IMR-90 (cell line): ENCODE results near the gene GTF3C1. TPM values are rescaled to one million over a fixed set of nuclear protein-coding genes. Genes with fewer than 3 reads are reported as not detected.
"Not testable (repeated sequence)": the region's sequence is repeated elsewhere in the genome, so short reads cannot be mapped to it uniquely, and the experiment has no call there.

ENCODE experiments used
- ATAC-seq: fragments of 200-7000 bp; cut with Tn5 transposase; 2 replicates; pipeline ENCODE4 v1.9.1; 2020; ENCODE audit warnings: low read depth, mild to moderate bottlenecking, moderate library complexity
- BruUV-seq: library from RNA; stranded (reverse); fragments of 400-500 nt; replicated peaks from 2 replicates; lab custom pipeline; 2021; lab: Mats Ljungman, UMichigan
- CTCF ChIA-PET: fragments of 300-600 bp; formaldehyde crosslinking; extraction: SDS; loops from one replicate; lab custom pipeline; 2021; ENCODE audit warnings: antibody characterized with exemption; lab: Yijun Ruan, JAX
- POLR2A ChIA-PET: fragments of 300-600 bp; sonication (Branson Sonifier 250); formaldehyde crosslinking; loops from one replicate; lab custom pipeline; 2022; ENCODE audit warnings: antibody characterized with exemption; ENCODE audit not compliant: unreplicated experiment; lab: Charles Lee
- DNase-seq: peaks from one replicate; pipeline ENCODE4 v3.0.0; 2013
- H2AFZ ChIP-seq: replicated peaks from 2 replicates; pipeline ENCODE3; 2013; ENCODE audit warnings: low read length, mild to moderate bottlenecking; ENCODE audit not compliant: poor library complexity
- H2AK5ac ChIP-seq: 2 replicates; pipeline ENCODE4 v1.6.1; 2013; ENCODE audit warnings: low read depth, low read length, inconsistent platforms
- H2AK9ac ChIP-seq: replicated peaks from 2 replicates; pipeline ENCODE3; 2013; ENCODE audit warnings: mild to moderate bottlenecking, low read depth, low read length, moderate library complexity; ENCODE audit not compliant: poor library complexity
- H2BK120ac ChIP-seq: 2 replicates; pipeline ENCODE4 v1.6.1; 2013; ENCODE audit warnings: low read depth, low read length, inconsistent platforms
- H2BK15ac ChIP-seq: 3 replicates; pipeline ENCODE4 v1.6.1; 2013; ENCODE audit warnings: low read depth, low read length, inconsistent platforms
- H2BK20ac ChIP-seq: 2 replicates; pipeline ENCODE4 v1.6.1; 2013; ENCODE audit warnings: low read depth, mild to moderate bottlenecking, inconsistent platforms, low read length, moderate library complexity
- H2BK5ac ChIP-seq: 2 replicates; pipeline ENCODE4 v1.6.1; 2013; ENCODE audit warnings: mild to moderate bottlenecking, low read depth, low read length, inconsistent platforms; ENCODE audit not compliant: poor library complexity, severe bottlenecking
- H3K14ac ChIP-seq: replicated peaks from 2 replicates; pipeline ENCODE4 v1.6.1; 2013; ENCODE audit warnings: low read depth, low read length, inconsistent platforms
- H3K18ac ChIP-seq: 2 replicates; pipeline ENCODE4 v1.6.1; 2013; ENCODE audit warnings: low read depth, low read length, control low read depth
- H3K23ac ChIP-seq: 2 replicates; pipeline ENCODE4 v1.6.1; 2013; ENCODE audit warnings: low read depth, low read length, inconsistent platforms
- H3K27ac ChIP-seq: 2 replicates; pipeline ENCODE4 v1.5.1; 2013; ENCODE audit warnings: mild to moderate bottlenecking, control low read depth, low read length; ENCODE audit not compliant: insufficient read depth
- H3K27me3 ChIP-seq: 2 replicates; pipeline ENCODE4 v1.6.1; 2013; ENCODE audit warnings: low read length; ENCODE audit not compliant: control insufficient read depth, insufficient read depth
- H3K36me3 ChIP-seq: 2 replicates; pipeline ENCODE4 v1.6.1; 2013; ENCODE audit warnings: low read length, mixed read lengths; ENCODE audit not compliant: control insufficient read depth, insufficient read depth
- H3K4ac ChIP-seq: 2 replicates; pipeline ENCODE4 v1.6.1; 2013; ENCODE audit warnings: low read depth, low read length, inconsistent platforms
- H3K4me1 ChIP-seq: 2 replicates; pipeline ENCODE4 v1.6.1; 2013; ENCODE audit warnings: low read length, mixed read lengths; ENCODE audit not compliant: control insufficient read depth, insufficient read depth
- H3K4me2 ChIP-seq: 2 replicates; pipeline ENCODE4 v1.6.1; 2013; ENCODE audit warnings: low read depth, mild to moderate bottlenecking, control low read depth, low read length, moderate library complexity
- H3K4me3 ChIP-seq: 2 replicates; pipeline ENCODE4 v1.5.1; 2013; ENCODE audit warnings: low read depth, mild to moderate bottlenecking, control low read depth, low read length, moderate library complexity; ENCODE audit not compliant: insufficient read depth
- H3K56ac ChIP-seq: 2 replicates; pipeline ENCODE4 v1.6.1; 2013; ENCODE audit warnings: low read length, inconsistent platforms; ENCODE audit not compliant: insufficient read depth; ENCODE audit errors: extremely low read depth
- H3K79me1 ChIP-seq, 2 experiments: 2 replicates each; pipeline ENCODE4 v1.6.1; 2013; ENCODE audit warnings: low read length in 2 of 2, inconsistent platforms in 1 of 2, low read depth in 1 of 2
- H3K9ac ChIP-seq: 2 replicates; pipeline ENCODE4 v1.6.1; 2013; ENCODE audit warnings: low read depth, low read length, control low read depth
- H3K9me1 ChIP-seq: 2 replicates; pipeline ENCODE4 v1.6.1; 2013; ENCODE audit warnings: low read length, inconsistent platforms; ENCODE audit not compliant: insufficient read depth
- H3K9me3 ChIP-seq: 2 replicates; pipeline ENCODE4 v1.6.1; 2013; ENCODE audit warnings: low read length; ENCODE audit not compliant: control insufficient read depth, insufficient read depth
- H4K20me1 ChIP-seq: 2 replicates; pipeline ENCODE4 v1.6.1; 2013; ENCODE audit warnings: low read length, inconsistent platforms; ENCODE audit not compliant: insufficient read depth
- H4K5ac ChIP-seq: 2 replicates; pipeline ENCODE4 v1.6.1; 2013; ENCODE audit warnings: mild to moderate bottlenecking, low read depth, low read length, control low read depth
- H4K8ac ChIP-seq, 2 experiments: 2 replicates each; pipeline ENCODE4 v1.6.1; 2013; ENCODE audit warnings: low read depth in 2 of 2, low read length in 2 of 2, control low read depth in 1 of 2, inconsistent platforms in 1 of 2
- H4K91ac ChIP-seq: 2 replicates; pipeline ENCODE4 v1.6.1; 2013; ENCODE audit warnings: low read depth, low read length, inconsistent platforms; ENCODE audit not compliant: insufficient read depth
- WGBS, 2 experiments: methylation state at CpG; one replicate each; pipeline versions ENCODE4 v1.1.5 to v1.1.7; 2013; ENCODE audit warnings: missing lambda C conversion rate in 2 of 2; ENCODE audit not compliant: insufficient read length in 1 of 2; ENCODE audit errors: extremely low coverage in 2 of 2; 5-methylcytosine and 5-hydroxymethylcytosine counted together
- dilution Hi-C: fragments of 300-500 bp; cut with HindIII; formaldehyde crosslinking; loops from one replicate; pipeline ENCODE4 v1.14.3; 2018; ENCODE audit warnings: low sequenced_read_pairs; ENCODE audit not compliant: unreplicated experiment
- in situ Hi-C: fragments of 300-500 bp; cut with MboI; formaldehyde crosslinking; loops from 3 replicates; pipeline ENCODE4 v1.14.3; 2019; ENCODE audit warnings: low sequenced_read_pairs, inconsistent platforms, mixed read lengths
- intact Hi-C: fragments of 100-400 bp; cut with micrococcal nuclease; formaldehyde crosslinking; loops from 2 replicates; pipeline ENCODE4 v1.10.0; 2022
- polyA plus RNA-seq, 3 experiments: library from polyadenylated mRNA; depleted of rRNA; stranded (reverse); fragments of >200 nt; gene quantifications; 2 replicates each; pipeline ENCODE4 v1.2.3, GENCODE V29; 2012; ENCODE audit warnings: low replicate concordance in 1 of 3
- total RNA-seq: library from RNA; depleted of rRNA; stranded (reverse); fragments of >200 nt; gene quantifications from 2 replicates; pipeline ENCODE4 v1.2.3, GENCODE V29; 2012

GTF3C1 gene
- total and polyA plus RNA-seq, 2 of the 4 experiments (the other 2 are of a cell fraction): 50.8 to 68.1 TPM

DNA sequence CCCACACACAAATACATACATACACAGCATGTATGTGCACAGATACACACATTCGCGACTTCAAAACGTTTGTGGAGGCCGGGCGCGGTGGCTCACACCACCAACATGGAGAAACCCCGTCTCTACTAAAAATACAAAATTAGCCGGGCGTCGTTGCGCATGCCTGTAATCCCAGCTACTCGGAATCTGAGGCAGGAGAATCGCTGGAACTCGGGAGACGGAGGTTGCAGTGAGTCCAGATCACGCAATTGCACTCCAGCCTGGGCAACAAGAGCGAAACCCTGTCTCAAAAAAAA is 92.2 kb downstream of the GTF3C1 start:
- H3K27ac ChIP-seq, H4K20me1 ChIP-seq, H4K5ac ChIP-seq, H2BK120ac ChIP-seq, H3K23ac ChIP-seq, H3K4me2 ChIP-seq, H3K4ac ChIP-seq, H3K9me3 ChIP-seq, H3K9me1 ChIP-seq, H3K4me3 ChIP-seq, CTCF ChIA-PET, H2BK15ac ChIP-seq, ATAC-seq, H3K14ac ChIP-seq, H3K79me1 ChIP-seq, H4K8ac ChIP-seq, H3K4me1 ChIP-seq, H2BK5ac ChIP-seq, H3K27me3 ChIP-seq, DNase-seq, H4K91ac ChIP-seq, H3K56ac ChIP-seq, H3K9ac ChIP-seq, POLR2A ChIA-PET, BruUV-seq, H3K18ac ChIP-seq, dilution Hi-C loops, H2BK20ac ChIP-seq: not testable (repeated sequence)
- H3K36me3 ChIP-seq: peaks cover 32% of the 10 kb centered on the region
- intact Hi-C loops: loop anchor here (1.0 to 2.0 kb wide), 5 partner anchors 89 to 347 kb away; no protein-coding TSS in a partner anchor
- WGBS, 2 experiments: 87% methylated on average over 6 of the region's 17 CpGs; no CpG with 5 or more reads in 1 of the 2 experiments
- peak overlapping the region; percentile 60; the same call in 1 of the 2 replicates for H2AK5ac ChIP-seq
- H2AK9ac ChIP-seq: peak overlapping the region; percentile 48
- in situ Hi-C loops: loop anchor here (10.0 to 25.0 kb wide), 2 partner anchors 303 to 1620 kb away; no protein-coding TSS in a partner anchor
- H2AFZ ChIP-seq: peak overlapping the region; percentile 34
